Neural progenitor cell (in vitro differentiated cells): ENCODE data around the gene ANKRD18B. TPM values are rescaled to one million over a fixed set of nuclear protein-coding genes. Genes with fewer than 3 reads are reported as not detected.

ENCODE experiments used
- DNase-seq: peaks from one replicate; pipeline ENCODE4 v3.0.0-alpha.2; 2016; ENCODE audit warnings: low spot score
- H2AFZ ChIP-seq: fragments of 200-600 bp; sonication (generic); replicated peaks from 2 replicates; pipeline ENCODE4 v1.6.1; 2016; ENCODE audit warnings: antibody characterized with exemption
- H3F3A ChIP-seq: fragments of 200-600 bp; sonication (generic); 2 replicates; pipeline ENCODE4 v1.6.1; 2016; ENCODE audit warnings: antibody characterized with exemption, low read depth
- H3K27ac ChIP-seq: fragments of 200-600 bp; sonication (generic); 2 replicates; pipeline ENCODE4 v1.5.1; 2016; ENCODE audit warnings: mild to moderate bottlenecking
- H3K27me3 ChIP-seq: fragments of 200-600 bp; sonication (generic); 2 replicates; pipeline ENCODE4 v1.6.1; 2016; ENCODE audit warnings: mild to moderate bottlenecking, moderate library complexity
- H3K36me3 ChIP-seq: fragments of 200-600 bp; sonication (generic); 2 replicates; pipeline ENCODE4 v1.5.1; 2016
- H3K4me1 ChIP-seq: fragments of 200-600 bp; sonication (generic); 2 replicates; pipeline ENCODE4 v1.6.1; 2016; ENCODE audit warnings: mixed run types
- H3K4me2 ChIP-seq: fragments of 200-600 bp; sonication (generic); 2 replicates; pipeline ENCODE4 v1.6.1; 2016
- H3K4me3 ChIP-seq: fragments of 200-600 bp; sonication (generic); 2 replicates; pipeline ENCODE4 v1.5.1; 2016
- H3K79me2 ChIP-seq: fragments of 200-600 bp; sonication (generic); 2 replicates; pipeline ENCODE4 v1.6.1; 2016; ENCODE audit warnings: low read depth
- H3K9ac ChIP-seq: fragments of 200-600 bp; sonication (generic); 2 replicates; pipeline ENCODE4 v1.6.1; 2016
- H3K9me3 ChIP-seq: fragments of 200-600 bp; sonication (generic); 2 replicates; pipeline ENCODE4 v1.5.1; 2016; ENCODE audit warnings: low read depth
- H4K20me1 ChIP-seq: fragments of 200-600 bp; sonication (generic); 2 replicates; pipeline ENCODE4 v1.6.1; 2016; ENCODE audit warnings: low read depth
- H3K27ac Mint-ChIP-seq: 3 replicates; pipeline ENCODE4 v1.8.0; 2021; ENCODE audit warnings: mixed read lengths
- H3K27me3 Mint-ChIP-seq: 2 replicates; pipeline ENCODE4 v1.8.0; 2022; ENCODE audit warnings: low read depth, mild to moderate bottlenecking, inconsistent platforms, moderate library complexity, mixed read lengths; ENCODE audit not compliant: insufficient read depth
- H3K36me3 Mint-ChIP-seq: 3 replicates; pipeline ENCODE4 v1.8.0; 2021; ENCODE audit warnings: mixed read lengths
- H3K4me1 Mint-ChIP-seq: 3 replicates; pipeline ENCODE4 v1.8.0; 2021; ENCODE audit warnings: mixed read lengths
- H3K4me3 Mint-ChIP-seq: 3 replicates; pipeline ENCODE4 v1.8.0; 2021; ENCODE audit warnings: mild to moderate bottlenecking, moderate library complexity, mixed read lengths
- H3K9me3 Mint-ChIP-seq: 3 replicates; pipeline ENCODE4 v1.8.0; 2020; ENCODE audit warnings: mixed read lengths
- CTCF ChIP-seq: fragments of 200-600 bp; sonication (generic); IDR thresholded peaks from 2 replicates; pipeline ENCODE4 v1.5.1; 2017; ENCODE audit warnings: antibody characterized with exemption, mild to moderate bottlenecking
- EZH2 ChIP-seq: fragments of 200-600 bp; sonication (generic); IDR thresholded peaks from 2 replicates; pipeline ENCODE4 v1.6.1; 2017; ENCODE audit warnings: antibody characterized with exemption, mild to moderate bottlenecking, moderate library complexity
- EZH2phosphoT487 ChIP-seq: fragments of 200-600 bp; sonication (generic); IDR thresholded peaks from 2 replicates; pipeline ENCODE4 v1.6.1; 2017; ENCODE audit warnings: antibody characterized with exemption
- small RNA-seq: library from RNA; depleted of rRNA; stranded (forward); fragments of <200 nt; gene quantifications from one replicate; pipeline ENCODE3, GENCODE V24; 2015
- total RNA-seq: library from RNA; depleted of rRNA; stranded (reverse); fragments of >200 nt; gene quantifications from 2 replicates; pipeline ENCODE4 v1.2.3, GENCODE V29; 2015; ENCODE audit warnings: low replicate concordance

ANKRD18B gene
- total RNA-seq, 1 donor from 2014 or later, result 14.7 TPM

- Histone ChIP-seq H3K9me3 (no peaks in the 10 kb centered on the region), H3K27ac (no peak overlapping the region), H2AFZ (no peak overlapping the region), H3K27me3 (no peaks in the 10 kb centered on the region), H3K9ac (no peak overlapping the region), H3F3A (no peaks in the 10 kb centered on the region), H3K4me2 (no peak overlapping the region), H3K36me3 (no peaks in the 10 kb centered on the region), H3K4me3 (no peak overlapping the region), H3K79me2 (no peaks in the 10 kb centered on the region), H3K4me1 (no peaks in the 10 kb centered on the region), H4K20me1 (no peaks in the 10 kb centered on the region)
- no peaks in the 10 kb centered on the region for H3K4me1 Mint-ChIP-seq
- no peaks in the 10 kb centered on the region for H3K36me3 Mint-ChIP-seq
- H3K9me3 Mint-ChIP-seq, result no peaks in the 10 kb centered on the region
- no peak overlapping the region for H3K27ac Mint-ChIP-seq
- no peak for TF ChIP-seq EZH2phosphoT487
- TF ChIP-seq EZH2, result no peak
- no peak for TF ChIP-seq CTCF
- DNase-seq, result no peak
- H3K4me3 Mint-ChIP-seq, result no peak overlapping the region
- peaks cover 5% of the 10 kb centered on the region for H3K27me3 Mint-ChIP-seq
Observed at GRCh38 chr9:33620738-33621439, 96.8 kb downstream of the ANKRD18B start.

Small RNAs within 50 kb of the gene (small RNA-seq; reads per million reads assigned to genes)
- gene AL139008.1 (not detected), gene PRSS3P4 (not detected)

Other genes starting within 250 kb of the ANKRD18B start
- 13.0 and 14.6 TPM in 2 replicates for gene NFX1, start 233.7 kb upstream of the ANKRD18B start, total RNA-seq
- gene AQP7, start 121.7 kb upstream of the ANKRD18B start, total RNA-seq, result 0.25 TPM in 1 of 2 replicates, not detected in the other
- 0.45 and 0.90 TPM in 2 replicates for gene AQP3, start 76.7 kb upstream of the ANKRD18B start, total RNA-seq
- gene NOL6, start 50.3 kb upstream of the ANKRD18B start, total RNA-seq, result 9.2 and 16.9 TPM in 2 replicates